Endometrium (tissue), 2 donors: ENCODE data around the gene YBX1.
"Not testable (repeated sequence)": the region's sequence is repeated elsewhere in the genome, so short reads cannot be mapped to it uniquely, and the experiment has no call there.

Experiments used
- FAIRE-seq: peaks from 2 replicates; lab custom pipeline; 2012; peaks lifted over from hg19 to GRCh38; lab: Jason Lieb, UNC
- donor health status: control.
- donor health status: control.

The YBX1 gene

GRCh38 chr1:42750041-42750440, 67.8 kb downstream of the YBX1 start:
- no peak for FAIRE-seq

DNA sequence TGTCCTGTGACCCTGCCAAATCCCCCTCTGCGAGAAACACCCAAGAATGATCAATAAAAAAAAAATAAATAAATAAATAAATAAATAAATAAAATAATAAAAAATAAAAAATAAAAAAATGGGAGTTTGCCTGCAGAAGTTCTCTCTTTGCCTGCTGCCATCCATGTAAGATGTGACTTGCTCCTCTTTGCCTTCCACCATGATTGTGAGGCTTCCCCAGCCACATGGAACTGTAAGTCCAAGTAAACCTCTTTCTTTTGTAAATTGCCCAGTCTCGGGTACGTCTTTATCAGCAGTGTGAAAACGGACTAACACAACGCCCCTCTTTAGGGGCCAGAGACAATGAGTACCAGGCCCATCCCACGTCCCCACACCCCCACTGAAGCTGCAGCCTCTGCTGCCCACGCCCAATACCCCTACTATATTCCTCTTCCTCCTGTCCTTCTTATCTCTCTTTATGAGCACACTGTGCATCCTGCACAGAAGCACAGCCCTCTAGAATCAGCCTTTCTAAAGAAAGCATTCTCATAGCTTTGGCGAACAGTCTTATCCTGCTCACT, 69.4 kb downstream of the YBX1 start:
- FAIRE-seq, result not testable (repeated sequence)

- no peak for FAIRE-seq
These were observed 70.1 kb downstream of the YBX1 start for GRCh38 chr1:42752284-42752683.

DNA sequence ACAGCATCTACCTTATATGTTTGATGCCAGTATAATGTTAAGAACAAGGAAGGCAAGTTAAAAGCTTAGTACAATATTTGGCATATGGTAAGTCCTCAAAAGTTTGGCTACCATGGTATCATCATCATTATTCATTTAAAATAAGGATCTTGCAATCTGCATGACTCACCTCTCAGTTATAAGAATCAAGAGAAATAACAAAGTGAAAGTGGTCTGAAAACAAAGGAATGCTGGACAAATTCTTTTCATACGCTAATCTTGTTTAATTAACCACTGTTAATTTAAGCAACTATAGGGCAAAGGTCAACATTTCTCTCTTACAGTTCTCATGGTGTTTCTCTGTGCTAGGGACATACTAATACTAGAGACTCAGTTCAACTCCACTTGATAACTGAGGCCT, 70.9 kb downstream of the YBX1 start:
- FAIRE-seq, result no peak
